CD4-positive, alpha-beta T cell treated with Interleukin-4 for 4 hours (primary cell): ENCODE measurements around the gene SCRN2.
A peak's percentile ranks its signal among the peaks of the same experiment; 100 is the strongest.

Experiments
- DNase-seq: peaks from one replicate; pipeline ENCODE4 v3.0.0-alpha.2; 2020

The SCRN2 gene

DNA sequence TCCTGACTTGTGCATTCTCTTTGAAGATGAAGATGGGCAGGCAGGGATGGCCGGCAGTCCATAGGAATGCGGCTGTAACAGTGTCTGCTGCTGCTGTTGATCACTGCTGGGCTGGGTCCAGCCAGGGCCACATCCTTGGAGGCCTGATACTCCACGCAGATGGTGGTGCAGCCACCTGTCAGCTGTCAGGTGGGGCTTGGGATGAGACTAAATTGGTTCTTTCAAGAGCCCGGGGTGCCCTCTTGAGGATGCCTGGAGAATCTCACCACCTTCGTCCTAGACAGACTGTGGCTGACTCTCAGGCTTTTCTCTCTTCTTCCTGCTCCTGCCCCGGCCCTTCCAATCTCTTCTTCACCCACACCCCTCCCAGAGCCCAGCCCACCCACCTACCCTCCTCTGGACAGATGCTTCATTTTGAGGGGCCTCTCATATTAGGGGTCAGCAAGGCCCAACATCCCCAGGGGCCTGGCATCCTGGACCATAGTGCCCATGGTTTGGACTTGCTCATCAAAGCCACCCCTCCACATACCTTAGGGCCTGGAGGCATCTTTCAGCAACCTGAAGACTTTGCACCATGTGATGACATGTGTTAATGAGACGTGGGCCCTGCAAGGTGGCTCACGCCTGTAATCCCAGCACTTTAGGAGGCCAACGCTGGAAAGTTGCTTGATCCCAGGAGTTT lies 38.6 kb downstream of the SCRN2 start:
- DNase-seq = peak; percentile 63

DNA sequence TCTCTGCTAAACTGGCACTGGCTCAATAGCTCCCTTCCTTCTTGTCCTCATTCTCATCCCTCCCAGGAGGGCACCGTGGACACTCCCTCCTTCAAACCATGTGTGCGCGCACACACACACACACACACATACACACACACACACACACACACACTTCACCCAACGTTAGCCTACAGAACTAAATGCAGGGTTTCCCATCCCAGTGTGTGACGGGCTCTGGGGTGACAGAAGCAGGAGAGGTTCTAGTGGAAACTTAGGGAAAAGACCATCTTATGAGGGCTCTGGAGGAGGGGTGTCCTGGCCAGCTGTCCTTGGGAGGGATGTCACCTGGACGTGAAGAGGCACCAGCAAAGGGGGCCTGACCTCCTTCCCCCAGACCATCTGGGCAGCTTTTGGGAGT lies 39.2 kb downstream of the SCRN2 start:
- DNase-seq = no peak

DNA sequence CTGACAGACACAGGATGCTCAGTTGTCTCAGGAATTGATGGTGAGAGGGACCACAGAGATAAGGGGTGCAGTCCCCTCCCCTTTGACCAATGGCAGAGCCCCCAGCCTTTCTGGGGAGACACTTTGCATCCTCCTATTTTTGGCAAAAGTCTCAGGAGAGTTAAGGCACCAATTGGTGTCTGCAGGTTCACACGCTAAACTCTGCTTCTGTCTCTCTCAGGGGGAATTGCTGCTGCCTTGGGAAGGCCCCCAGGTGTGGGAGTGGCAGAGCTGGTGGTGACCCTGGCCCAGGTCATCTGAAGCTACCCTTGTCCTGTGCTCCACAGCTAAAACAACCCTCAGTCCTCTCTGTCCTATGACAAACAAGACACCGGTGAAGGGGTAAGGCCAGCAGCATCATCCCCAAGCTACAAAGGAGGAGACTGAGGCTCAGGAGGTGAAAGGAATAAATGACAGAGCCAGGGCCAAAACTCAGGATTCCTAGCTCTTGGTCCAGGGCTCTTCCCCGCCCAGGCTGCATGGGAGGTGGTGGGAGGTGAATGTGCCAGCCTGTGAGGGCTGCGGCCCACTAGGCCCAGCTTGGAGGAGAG lies 39.8 kb downstream of the SCRN2 start:
- no peak for DNase-seq

DNA sequence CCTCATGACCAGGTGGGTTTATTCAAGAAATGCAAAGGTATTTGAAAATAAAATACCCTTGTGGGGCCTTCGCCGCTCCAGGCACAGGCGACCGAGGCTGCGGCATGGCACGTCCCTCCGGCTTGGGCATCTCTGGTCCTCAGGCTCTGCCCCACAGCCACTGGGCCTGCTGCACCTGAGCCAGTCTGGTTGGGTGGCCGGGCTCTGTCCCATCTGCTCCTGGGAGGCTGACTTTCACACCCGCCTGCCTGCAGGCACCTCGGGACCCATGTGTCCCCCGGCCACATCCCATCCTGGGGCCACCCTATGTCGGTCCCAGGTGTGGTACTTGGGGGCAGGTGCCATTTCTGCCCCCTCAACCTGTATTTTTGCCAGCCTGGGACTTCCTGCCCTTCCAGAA lies 40.4 kb downstream of the SCRN2 start:
- DNase-seq = no peak

DNA sequence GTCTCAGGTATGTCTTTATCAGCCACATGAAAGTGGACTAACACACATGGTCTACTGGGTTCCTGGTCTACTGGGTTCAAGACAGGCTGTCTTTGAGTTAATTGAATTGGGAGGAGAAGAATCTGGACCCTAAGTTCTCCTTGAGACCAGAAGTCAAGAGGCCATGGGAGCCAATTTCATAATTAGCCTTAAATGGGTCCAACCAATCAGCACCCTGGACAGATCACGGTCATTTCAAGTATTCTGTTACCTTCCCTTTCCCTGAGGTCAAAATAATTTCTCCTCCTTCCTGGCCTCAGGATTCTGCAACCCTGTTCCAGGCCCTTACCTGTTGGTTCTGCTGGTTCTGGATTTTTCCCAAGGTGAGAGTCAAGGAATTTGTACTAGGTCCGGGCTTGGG lies 43.3 kb downstream of the SCRN2 start:
- DNase-seq = no peak

DNA sequence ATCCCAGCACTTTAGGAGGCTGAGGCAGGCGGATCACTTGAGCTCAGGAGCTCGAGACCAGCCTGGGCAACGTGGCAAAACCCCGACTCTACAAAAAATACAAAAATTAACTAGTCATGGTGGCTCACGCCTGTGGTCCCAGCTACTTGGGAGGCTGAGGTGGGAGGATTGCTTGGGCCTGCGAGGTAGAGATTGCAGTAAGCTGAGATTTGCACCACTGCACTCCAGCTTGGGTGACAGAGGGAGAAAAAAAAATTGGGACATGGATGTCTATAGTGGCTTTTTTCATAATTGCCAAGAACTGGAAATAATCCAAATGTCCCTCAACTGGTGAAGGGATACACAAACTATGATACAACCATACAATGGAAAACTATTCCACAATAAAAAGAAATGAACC lies 48.1 kb downstream of the SCRN2 start:
- DNase-seq = no peak

DNA sequence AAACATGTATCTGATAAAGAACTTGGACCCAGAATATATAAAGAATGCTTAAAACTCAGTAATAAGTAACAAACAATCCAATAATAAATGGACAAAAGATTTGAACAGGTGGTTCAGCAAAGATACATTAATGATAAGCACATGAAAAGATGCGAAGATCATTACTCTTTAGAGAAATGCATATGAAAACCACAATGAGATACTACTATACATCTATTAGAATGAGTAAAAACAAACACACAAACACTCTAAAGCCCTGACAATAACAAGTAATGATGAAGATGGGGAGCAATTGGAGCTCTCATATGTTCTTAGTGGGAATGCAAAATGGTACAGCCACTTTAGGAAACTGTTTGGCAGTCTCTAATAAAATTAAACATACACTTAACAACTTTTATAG lies 48.6 kb downstream of the SCRN2 start:
- no peak for DNase-seq

DNA sequence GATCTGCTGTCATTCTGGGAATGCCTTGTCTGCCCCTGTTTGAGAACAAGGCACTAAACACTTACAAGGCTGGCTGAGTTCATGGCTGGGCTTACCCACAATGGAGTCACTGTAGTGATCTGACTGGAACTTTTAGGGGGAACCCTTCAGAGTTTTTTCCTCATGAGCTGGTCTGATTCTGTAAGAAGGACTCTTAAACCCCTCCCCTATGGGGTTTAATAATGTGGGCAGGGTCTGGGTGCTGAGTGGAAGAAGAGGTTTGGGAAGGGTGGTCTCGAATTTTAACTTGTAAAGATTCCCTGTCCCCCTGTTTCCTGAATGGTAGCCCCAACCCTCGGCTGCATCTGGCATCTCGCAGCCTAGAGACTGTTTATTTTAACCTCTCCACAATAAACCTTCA lies 50.0 kb downstream of the SCRN2 start:
- DNase-seq = no peak

DNA sequence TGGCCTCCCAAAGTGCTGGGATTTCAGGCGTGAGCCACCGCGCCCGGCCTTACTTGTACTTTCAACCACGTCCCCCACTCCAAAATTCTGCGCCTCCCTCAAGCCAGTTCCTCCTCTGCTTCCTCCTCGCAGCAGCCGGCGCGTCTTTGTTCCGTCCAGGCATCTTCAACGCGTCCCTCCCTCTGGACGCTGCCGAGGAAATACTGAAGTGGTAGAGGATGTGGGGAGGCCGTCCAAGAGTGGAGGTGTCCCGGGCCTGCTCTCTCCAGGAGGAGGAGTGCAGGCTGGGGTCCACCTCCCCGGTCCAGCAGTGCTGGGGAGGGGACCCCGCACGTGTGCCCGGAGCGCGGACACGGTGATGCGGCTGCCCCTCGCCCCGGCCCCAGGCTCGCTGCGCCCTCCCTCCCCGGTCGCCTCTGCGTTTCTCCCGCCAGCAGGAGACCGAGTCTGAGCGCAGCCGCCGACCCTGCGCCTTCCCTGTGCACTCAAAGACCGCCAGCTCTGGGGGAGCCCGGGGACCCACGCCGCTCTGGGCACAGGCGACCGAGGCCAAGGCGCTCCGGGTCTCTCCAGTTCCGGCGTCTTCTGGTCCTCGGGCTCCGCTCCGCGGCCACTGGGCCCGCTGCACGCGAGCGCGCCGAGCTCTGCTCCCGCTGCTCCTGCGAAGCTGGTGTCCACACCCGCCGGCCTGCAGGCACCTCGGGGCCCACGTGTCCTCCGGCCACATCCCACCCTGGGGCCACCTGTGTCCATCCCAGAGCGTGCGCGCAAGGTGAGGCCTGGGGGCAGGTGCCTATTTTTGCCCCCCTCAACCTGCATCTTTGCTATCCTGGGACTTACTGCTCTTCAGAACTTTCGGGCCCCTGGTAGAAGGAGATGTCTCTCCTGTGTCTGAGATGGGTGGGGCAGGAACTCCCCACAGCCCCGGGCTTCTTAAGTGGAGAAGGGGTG lies 51.2 kb downstream of the SCRN2 start:
- DNase-seq = peak; percentile 42
